GM18505 (cell line): ENCODE results near the gene BFSP2.
"Not testable (repeated sequence)": the region's sequence is repeated elsewhere in the genome, so short reads cannot be mapped to it uniquely, and the experiment has no call there.

ENCODE experiments used
- ATAC-seq: cut with Tn5 transposase; IDR thresholded peaks from one replicate; pipeline ENCODE4 v1.9.1; 2021; ENCODE audit not compliant: unreplicated experiment
- POLR2A ChIP-seq: IDR thresholded peaks from 4 replicates; pipeline ENCODE4 v1.6.1; 2011; ENCODE audit warnings: borderline replicate concordance; ENCODE audit not compliant: insufficient read depth, insufficient read length; ENCODE audit errors: extremely low read depth

BFSP2 gene

DNA sequence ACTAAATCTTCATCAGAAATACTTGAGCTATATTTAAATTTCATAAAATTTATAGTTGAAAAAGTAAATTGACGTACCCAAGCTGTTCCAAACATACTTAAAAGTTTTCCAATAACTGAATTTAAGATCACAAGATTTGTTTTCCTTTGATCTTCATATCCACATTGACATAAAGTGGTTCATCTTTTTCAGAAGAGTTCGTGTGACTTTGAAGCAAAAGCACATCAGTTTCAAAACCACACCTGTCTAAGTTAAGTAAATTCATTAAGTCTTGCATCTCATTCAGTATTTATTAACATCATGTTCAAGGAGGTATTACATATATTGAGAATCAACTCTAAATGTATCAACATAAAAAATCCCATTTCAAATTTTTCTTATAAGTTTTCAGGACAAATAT is 79.5 kb downstream of the BFSP2 start:
- ATAC-seq = no peak
- no peak for TF ChIP-seq POLR2A

DNA sequence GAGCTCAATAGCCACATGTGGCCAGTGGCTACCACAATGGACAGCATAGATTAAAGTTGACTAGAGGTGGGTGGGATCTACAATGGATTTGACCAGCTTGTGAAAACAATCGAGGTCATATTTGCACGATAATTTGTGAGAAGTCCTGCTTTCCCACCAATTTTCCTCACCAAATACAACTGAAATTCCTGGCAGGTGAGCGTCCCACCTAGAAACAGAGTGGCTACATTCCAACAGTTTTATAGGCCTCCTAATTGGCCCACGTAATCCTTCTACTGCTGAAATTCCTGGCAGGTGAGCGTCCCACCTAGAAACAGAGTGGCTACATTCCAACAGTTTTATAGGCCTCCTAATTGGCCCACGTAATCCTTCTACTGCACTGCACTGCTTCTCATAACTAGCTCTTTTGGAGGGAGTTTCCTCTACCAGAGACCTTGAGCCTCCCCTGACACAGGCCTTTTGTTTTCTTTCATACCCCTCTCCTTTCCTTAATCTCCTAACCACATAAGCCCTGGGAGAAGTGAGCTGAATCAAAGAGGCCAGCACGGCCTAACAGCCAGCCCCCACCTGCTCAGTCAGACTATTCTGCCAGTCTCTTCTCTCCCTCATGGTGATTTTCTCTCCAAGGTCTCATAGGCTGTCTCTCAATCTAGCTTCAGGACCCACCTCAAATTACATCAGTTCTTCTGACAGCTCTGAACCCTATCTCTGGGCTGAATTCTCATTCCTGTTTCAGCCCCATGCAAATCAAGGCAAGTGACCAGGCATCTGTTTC is 80.2 kb downstream of the BFSP2 start:
- peak; percentile 81 for TF ChIP-seq POLR2A
- peak; percentile 46 for ATAC-seq

DNA sequence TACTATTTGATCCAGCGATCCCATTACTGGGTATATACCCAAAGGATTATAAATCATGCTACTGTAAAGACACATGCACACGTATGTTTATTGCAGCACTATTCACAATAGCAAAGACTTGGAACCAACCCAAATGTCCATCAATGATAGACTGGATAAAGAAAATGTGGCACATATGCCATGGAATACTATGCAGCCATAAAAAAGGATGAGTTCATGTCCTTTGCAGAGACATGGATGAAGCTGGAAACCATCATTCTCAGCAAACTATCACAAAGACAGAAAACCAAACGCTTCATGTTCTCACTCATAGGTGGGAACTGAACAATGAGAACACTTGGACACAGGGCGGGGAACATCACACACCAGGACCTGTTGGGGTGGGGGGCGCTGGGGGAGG is 82.6 kb downstream of the BFSP2 start:
- ATAC-seq = not testable (repeated sequence)

DNA sequence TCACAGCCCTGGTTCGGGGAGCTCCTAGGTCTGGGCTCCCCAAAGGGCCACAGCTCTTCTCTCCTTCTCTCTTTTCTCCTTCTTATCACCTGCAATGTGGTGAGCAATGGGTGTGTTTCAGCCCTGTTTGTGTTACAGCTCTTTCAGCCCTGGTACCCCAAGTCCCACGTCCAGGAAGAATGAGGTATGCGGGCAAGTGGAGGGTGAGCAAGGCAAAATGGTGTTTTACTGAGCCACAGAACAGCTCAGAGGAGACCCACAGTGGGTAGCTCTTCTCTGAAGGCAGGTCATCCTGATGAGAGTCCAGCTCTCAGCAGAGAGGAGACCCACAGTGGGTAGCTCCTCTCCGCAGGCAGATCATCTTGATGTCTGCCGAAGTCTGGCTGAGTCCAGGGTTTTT is 86.8 kb downstream of the BFSP2 start:
- TF ChIP-seq POLR2A = no peak
- no peak for ATAC-seq

DNA sequence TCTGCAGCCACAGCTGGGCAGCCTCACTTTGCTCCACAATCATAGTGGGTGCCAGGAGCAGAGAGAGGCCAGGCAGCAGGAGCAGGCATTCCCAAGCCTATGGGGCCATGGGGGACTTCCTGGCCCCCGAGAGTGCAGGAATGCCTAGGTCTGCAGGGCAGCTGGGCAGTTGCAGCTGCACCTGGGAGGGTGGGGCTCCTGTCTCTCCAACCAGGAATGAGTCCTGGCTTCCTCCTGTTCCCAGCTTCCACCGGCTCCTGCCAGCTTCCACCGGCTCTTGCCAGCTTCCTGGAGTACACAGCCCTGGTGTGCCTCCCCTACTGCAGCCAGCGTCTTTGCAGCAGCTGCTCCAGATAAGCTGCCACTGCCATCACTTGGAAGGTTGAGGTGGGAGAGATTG is 87.3 kb downstream of the BFSP2 start:
- ATAC-seq = no peak
- no peak for TF ChIP-seq POLR2A

DNA sequence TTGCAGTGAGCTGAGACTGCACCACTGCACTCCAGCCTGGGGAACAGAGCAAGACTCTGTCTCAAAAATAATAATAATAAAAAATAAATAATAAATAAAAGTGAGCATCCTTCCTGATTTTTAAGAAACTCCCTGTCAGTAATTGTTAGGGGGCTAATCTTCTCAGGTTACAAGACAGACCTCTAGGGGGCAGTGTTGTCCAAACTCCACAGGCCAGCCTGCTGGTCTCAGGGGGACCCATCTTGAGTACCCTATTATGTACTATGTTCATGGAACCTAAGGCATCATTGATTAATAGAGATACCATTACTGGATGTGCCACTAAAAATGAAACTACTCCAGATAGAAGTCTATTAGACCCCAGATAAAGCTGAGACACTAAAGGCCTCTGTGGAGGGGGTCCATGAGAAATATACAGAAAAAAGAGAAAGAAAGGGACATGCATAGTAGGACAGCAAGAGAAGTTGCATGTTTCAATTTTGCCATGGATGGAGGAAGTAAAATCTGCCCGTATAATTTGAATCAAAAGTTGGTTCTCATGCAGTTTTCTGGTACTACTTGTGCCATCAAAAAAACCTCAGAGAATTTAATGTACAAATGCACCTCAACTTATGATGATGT is 88.2 kb downstream of the BFSP2 start:
- no peak for ATAC-seq
- no peak for TF ChIP-seq POLR2A

DNA sequence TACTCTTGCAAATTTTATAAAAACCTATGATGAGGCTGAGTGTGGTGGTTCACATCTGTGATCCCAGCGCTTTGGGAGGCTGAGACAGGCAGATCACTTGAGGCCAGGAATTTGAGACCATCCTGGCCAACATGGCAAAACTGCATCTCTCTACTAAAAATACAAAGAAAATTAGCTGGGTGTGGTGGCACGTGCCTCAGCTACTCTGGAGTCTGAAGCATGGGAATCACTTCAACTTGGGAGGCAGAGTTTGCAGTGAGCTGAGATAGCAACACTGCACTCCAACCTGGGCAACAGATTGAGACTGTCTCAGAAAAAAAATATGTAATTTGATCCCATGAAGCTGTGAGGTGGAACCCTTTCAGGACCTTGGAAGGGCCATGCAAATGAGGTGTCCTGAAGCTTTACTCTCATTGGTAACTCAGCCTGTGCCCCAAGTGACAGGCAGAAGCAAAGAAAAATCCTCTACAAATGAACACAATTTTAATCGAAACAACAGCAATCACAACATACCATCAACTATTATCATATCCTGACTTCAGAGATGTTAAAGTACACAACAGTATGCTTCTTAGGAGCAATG is 89.0 kb downstream of the BFSP2 start:
- ATAC-seq = no peak
- no peak for TF ChIP-seq POLR2A

DNA sequence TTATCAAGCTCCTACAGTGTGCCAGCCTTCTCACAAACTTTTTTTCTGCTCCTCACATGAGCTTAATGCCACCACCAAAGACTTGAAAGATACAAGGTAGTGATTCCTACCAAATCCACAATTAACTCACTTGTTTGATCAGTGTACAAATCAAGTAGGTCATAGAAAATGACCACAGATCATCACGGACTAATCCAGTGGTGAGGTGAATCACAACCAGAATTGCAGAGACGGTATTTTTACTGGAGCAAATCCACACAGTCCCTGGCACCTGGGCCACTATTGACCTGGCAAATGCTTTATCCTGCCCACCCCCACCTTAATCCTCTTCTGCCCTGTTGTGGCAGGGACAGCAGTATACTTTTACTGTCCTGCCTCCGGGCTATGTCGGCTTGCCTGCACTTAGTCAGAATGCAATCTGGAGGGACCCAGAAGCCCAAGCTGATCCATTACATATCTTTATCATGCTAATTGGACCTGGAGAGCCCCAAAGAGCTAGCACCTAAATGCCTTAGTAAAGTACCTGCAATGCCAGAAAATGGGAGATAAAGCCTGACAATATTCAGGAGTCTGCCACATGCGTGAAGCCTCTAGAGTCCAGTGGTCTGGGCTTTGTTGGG is 89.7 kb downstream of the BFSP2 start:
- no peak for ATAC-seq
- no peak for TF ChIP-seq POLR2A

DNA sequence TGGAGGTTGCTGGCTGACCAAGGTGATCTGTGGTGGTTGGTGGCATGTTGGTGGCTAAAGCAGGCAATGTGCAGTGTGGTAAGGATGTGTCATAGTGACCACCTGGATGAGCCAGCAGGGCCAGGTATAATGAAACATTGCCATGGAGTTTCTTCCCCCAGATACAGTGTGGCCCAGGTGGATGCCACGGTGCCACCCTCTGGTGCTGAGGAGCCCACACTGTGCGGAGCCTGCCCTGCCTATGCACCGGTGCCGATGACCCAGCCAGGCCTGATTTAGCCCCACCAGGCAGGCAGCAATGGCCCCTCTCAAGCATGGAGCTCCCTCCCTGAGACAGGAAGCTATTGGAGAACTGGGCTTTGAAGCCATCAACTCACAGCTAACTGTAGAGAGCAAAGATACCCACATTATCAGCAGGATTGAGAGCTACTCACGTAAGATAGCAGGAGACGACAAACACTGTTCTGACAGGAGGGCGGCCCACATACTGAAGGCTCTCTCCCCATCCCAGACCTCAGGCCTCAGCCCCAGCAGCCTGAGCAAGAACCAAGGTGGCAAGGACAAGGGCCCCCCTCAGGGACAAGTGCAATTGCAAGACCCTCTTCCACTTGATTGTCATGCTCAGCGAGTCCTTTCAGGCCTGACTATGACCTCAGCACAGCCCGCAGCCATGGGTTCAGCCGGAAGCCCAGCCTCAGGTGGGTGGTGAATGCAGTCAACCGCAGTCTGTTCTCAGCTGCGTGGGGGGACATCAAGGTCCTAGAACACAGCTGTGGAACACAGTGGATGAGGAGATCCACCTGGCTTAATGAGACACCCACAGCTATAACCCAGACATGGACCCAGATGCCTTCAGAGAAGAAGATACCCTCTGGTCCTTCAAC is 90.9 kb downstream of the BFSP2 start:
- ATAC-seq = peak; percentile 80
- TF ChIP-seq POLR2A = peak; percentile 46

DNA sequence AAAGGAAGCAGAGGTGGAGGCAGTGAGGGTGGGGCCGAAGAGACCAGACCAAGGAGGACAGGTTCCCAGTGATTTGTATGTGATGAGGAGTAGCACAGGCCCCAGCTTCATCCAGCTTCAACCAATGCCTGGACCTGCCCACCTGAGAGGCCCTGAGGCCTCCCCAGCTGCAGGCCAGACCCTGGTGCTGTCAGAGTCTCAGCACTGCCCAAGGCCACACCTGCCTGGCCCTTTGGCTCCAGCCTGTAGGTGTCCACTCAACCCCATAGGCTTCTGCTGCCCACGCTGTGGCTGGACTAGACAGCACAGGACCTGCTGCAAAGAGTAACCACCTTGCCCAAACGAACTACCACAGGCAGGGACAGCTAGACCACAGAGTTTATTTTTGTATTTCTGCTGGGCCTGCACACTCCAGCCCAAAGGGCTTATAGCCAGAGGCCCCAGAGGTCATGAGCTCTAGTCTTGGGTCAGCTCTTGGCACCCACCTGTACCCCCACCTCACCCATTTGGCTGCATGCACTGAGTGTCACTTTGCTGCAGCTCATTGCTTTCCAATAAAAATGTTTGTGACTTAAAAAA is 91.7 kb downstream of the BFSP2 start:
- peak; percentile 12 for ATAC-seq
- peak; percentile 8 for TF ChIP-seq POLR2A

DNA sequence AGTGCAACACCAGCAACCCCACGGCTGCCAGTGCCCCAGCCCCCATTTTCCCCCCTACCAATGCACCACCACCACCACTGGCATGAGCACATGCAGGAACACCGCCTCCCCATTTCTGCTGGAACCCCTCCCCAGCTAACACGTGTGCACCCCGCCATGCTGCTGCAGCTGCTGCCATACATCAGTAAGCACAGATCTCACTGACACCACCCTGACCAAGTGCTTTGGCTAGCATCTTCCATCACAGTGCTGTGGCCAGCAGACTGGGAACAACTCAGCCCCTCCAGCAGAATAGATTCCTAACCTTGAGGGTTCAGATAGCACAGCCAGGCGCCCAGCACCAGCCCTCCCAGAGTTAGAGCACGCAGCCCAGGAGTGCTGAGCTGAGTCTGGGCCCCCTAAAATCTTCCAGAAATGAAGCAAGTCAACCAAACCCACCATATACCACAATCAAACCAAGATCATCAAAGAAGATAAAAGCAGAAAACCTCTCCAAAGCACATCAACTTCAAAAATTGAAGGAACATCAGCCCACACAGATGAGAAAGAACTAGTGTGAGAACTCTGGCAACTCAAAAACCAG is 92.4 kb downstream of the BFSP2 start:
- peak; percentile 39 for TF ChIP-seq POLR2A
- no peak for ATAC-seq

DNA sequence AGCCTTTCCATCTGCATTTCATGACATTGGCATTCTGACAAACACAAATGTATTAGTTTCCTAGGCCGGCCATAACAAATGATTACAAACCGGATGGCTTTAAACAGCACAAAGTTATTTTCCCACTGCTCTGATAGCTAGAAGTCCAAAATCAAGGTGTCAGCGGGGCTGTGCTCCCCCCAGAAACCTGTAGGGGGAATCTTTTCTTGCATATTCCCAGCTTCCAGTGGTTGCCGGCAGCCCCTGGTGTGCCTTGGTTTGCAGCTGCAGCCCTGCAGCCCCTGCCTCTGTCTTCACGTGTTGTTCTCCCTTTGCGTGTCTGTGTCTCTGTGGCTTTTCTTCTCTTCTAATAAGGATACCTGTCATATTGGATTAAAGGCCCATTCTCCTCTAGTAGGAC is 94.6 kb downstream of the BFSP2 start:
- TF ChIP-seq POLR2A = no peak
- no peak for ATAC-seq

DNA sequence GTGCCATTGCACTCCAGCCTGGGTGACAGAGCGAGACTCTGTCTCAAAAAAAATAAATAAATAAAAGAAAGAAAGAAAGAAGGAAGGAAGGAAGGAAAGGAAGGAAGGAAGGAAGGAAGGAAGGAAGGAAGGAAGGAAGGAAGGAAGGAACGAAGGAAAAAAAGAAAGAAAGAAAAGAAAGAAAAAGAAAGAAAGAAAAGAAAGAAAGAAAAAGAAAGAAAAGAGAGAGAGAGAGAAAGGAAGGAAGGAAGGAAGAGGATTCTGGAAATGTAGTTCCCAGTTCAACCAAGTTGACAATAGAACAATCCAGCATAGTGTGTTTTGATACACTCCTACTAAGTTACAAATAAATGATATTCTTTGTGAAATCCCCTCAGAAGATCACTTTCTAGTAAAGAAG is 102.7 kb downstream of the BFSP2 start:
- not testable (repeated sequence) for ATAC-seq
